Measurements from ENCODE around the gene MVK. TPM values are rescaled to one million over a fixed set of nuclear protein-coding genes. Genes with fewer than 3 reads are reported as not detected.

Gene MVK
- total RNA-seq, 1 donor from 2014 or later, result 53.6 TPM

- TF ChIP-seq, protein P1, sequence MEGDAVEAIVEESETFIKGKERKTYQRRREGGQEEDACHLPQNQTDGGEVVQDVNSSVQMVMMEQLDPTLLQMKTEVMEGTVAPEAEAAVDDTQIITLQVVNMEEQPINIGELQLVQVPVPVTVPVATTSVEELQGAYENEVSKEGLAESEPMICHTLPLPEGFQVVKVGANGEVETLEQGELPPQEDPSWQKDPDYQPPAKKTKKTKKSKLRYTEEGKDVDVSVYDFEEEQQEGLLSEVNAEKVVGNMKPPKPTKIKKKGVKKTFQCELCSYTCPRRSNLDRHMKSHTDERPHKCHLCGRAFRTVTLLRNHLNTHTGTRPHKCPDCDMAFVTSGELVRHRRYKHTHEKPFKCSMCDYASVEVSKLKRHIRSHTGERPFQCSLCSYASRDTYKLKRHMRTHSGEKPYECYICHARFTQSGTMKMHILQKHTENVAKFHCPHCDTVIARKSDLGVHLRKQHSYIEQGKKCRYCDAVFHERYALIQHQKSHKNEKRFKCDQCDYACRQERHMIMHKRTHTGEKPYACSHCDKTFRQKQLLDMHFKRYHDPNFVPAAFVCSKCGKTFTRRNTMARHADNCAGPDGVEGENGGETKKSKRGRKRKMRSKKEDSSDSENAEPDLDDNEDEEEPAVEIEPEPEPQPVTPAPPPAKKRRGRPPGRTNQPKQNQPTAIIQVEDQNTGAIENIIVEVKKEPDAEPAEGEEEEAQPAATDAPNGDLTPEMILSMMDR (IDR thresholded peaks at IDR 0.05; ENCODE audit: partially characterized antibody, unreplicated experiment), result no peak
- Mint-ChIP-seq H3K4me1 (ENCODE audit: low read depth, unreplicated experiment) (peaks cover 9% of the 10 kb centered on the region), H3K36me3 (ENCODE audit: unreplicated experiment) (no peaks in the 10 kb centered on the region), H3K4me3 (ENCODE audit: unreplicated experiment) (no peak overlapping the region), H3K27ac (ENCODE audit: unreplicated experiment) (no peak overlapping the region), H3K9me3 (ENCODE audit: unreplicated experiment) (peaks cover 4% of the 10 kb centered on the region), H3K27me3 (ENCODE audit: unreplicated experiment) (peaks cover 7% of the 10 kb centered on the region)
- DNase-seq, result no peak
These were observed 18.8 kb upstream of the MVK start for GRCh38 chr12:109554761-109555160.

DNA sequence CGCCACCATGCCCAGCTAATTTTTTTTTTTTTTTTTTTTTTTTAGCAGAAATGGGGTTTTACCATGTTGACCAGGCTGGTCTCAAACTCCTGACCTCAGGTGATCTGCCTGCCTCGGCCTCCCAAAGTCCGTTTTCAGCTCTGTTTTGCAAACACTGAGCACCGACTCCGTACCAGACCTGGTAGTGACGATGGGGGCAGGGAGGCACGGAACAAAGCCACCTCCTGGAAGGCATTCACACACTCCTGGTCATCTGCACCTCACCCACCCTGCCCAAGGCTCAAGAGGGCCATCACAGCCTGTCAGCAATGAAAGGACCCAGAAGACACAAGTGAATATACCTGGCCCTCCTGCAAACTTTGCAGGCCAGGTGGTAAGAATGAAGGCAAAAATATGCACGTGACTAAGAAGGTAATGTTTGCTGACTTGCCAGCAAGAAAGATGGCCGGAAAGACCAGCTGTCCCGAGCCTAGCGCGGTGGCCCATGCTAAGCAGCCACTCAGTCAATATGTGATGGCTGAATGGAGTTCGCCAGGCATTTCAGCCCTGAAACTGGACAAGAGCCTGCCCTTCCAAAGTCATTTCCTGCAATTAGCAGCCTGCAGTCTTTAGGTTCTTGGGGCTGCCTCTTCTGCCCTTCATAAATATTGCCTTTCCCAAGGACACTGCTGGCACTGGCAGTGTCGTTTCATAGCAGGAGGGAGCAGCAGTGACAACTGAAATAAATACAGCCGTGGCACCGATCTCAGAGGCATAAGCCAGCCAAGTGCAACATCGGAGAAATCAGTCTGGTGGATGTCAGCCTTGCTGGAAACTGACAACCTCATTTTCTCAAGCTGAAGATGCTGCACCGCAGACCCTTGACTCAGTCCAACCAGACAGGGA is 17.9 kb upstream of the MVK start:
- no peaks in the 10 kb centered on the region for H3K36me3 Mint-ChIP-seq (ENCODE audit: unreplicated experiment)
- H3K27me3 Mint-ChIP-seq (ENCODE audit: unreplicated experiment), result peaks cover 7% of the 10 kb centered on the region
- TF ChIP-seq, protein P1 (IDR thresholded peaks at IDR 0.05; ENCODE audit: partially characterized antibody, unreplicated experiment), result no peak
- H3K9me3 Mint-ChIP-seq (ENCODE audit: unreplicated experiment), result peaks cover 4% of the 10 kb centered on the region
- H3K4me1 Mint-ChIP-seq (ENCODE audit: low read depth, unreplicated experiment), result peaks cover 5% of the 10 kb centered on the region
- no peak overlapping the region for H3K27ac Mint-ChIP-seq (ENCODE audit: unreplicated experiment)
- H3K4me3 Mint-ChIP-seq (ENCODE audit: unreplicated experiment), result no peak overlapping the region
- no peak for DNase-seq

DNA sequence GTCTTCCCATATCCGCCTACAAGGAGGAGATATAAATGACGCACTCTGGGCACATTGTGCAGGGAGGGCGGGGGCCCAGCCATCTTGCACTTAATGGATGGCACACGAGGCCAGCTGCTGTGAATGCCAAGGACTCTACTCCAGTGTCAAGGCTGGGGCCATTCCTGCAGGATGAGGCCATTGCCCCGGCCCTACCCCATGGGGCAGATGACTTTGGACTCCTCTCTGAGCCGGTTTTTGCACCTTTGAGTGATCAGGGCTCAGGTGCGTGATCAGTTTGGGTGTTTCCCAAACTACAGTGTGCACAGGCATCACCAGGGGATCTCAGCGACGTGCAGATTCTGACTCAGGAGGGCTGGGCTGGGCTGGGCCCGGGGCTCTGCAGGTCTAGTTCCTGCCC is 16.4 kb upstream of the MVK start:
- H3K4me3 Mint-ChIP-seq (ENCODE audit: unreplicated experiment), result no peak overlapping the region
- no peak for DNase-seq
- peaks cover 11% of the 10 kb centered on the region for H3K27me3 Mint-ChIP-seq (ENCODE audit: unreplicated experiment)

GRCh38 chr12:109557805-109558204 is 15.8 kb upstream of the MVK start:
- Mint-ChIP-seq H3K27me3 (ENCODE audit: unreplicated experiment) (peaks cover 12% of the 10 kb centered on the region), H3K27ac (ENCODE audit: unreplicated experiment) (no peak overlapping the region), H3K9me3 (ENCODE audit: unreplicated experiment) (peaks cover 6% of the 10 kb centered on the region), H3K36me3 (ENCODE audit: unreplicated experiment) (no peaks in the 10 kb centered on the region), H3K4me3 (ENCODE audit: unreplicated experiment) (no peak overlapping the region), H3K4me1 (ENCODE audit: low read depth, unreplicated experiment) (peaks cover 5% of the 10 kb centered on the region)
- TF ChIP-seq, protein P1 (IDR thresholded peaks at IDR 0.05; ENCODE audit: partially characterized antibody, unreplicated experiment), result no peak
- DNase-seq, result no peak

More for the DNA sequence above, 16.4 kb upstream of the MVK start:
- Mint-ChIP-seq H3K36me3 (ENCODE audit: unreplicated experiment) (no peaks in the 10 kb centered on the region), H3K9me3 (ENCODE audit: unreplicated experiment) (peaks cover 7% of the 10 kb centered on the region), H3K4me1 (ENCODE audit: low read depth, unreplicated experiment) (peaks cover 5% of the 10 kb centered on the region), H3K27ac (ENCODE audit: unreplicated experiment) (no peak overlapping the region)
- TF ChIP-seq, protein P1 (IDR thresholded peaks at IDR 0.05; ENCODE audit: partially characterized antibody, unreplicated experiment), result no peak
